Neural cell (in vitro differentiated cells): ENCODE results near the gene QSOX2. TPM values are rescaled to one million over a fixed set of nuclear protein-coding genes. Genes with fewer than 3 reads are reported as not detected.

ENCODE experiments used
- H2AFZ ChIP-seq: fragments of 200-600, 300-800 bp; sonication (generic), shearing (Covaris generic); 2 replicates; pipeline ENCODE4 v1.6.0; 2014; ENCODE audit warnings: low read depth, mild to moderate bottlenecking, antibody characterized with exemption, low read length, moderate library complexity
- H3F3A ChIP-seq: fragments of 200-600 bp; shearing (Covaris generic); 2 replicates; pipeline ENCODE4 v1.6.1; 2016; ENCODE audit warnings: mild to moderate bottlenecking, moderate library complexity, mixed read lengths, antibody characterized with exemption, low read length; ENCODE audit not compliant: insufficient read depth, poor library complexity, severe bottlenecking
- H3K27ac ChIP-seq: fragments of 200-600, 300-800 bp; sonication (generic), shearing (Covaris generic); 2 replicates; pipeline ENCODE4 v1.5.1; 2014; ENCODE audit warnings: mild to moderate bottlenecking, low read length, moderate library complexity
- H3K27me3 ChIP-seq: fragments of 300-800, 200-600 bp; sonication (generic), shearing (Covaris generic); 2 replicates; pipeline ENCODE4 v1.6.0; 2014; ENCODE audit warnings: mild to moderate bottlenecking, low read depth, low read length, moderate library complexity; ENCODE audit not compliant: insufficient read depth
- H3K36me3 ChIP-seq: fragments of 300-800, 200-600 bp; sonication (generic), shearing (Covaris generic); 2 replicates; pipeline ENCODE4 v1.5.1; 2014; ENCODE audit warnings: mild to moderate bottlenecking, antibody characterized with exemption, low read length, moderate library complexity; ENCODE audit not compliant: insufficient read depth
- H3K4me2 ChIP-seq: fragments of 300-800, 200-600 bp; sonication (generic), shearing (Covaris generic); 2 replicates; pipeline ENCODE4 v1.6.0; 2014; ENCODE audit warnings: mild to moderate bottlenecking, low read length
- H3K4me3 ChIP-seq: fragments of 300-800, 200-600 bp; sonication (generic), shearing (Covaris generic); 2 replicates; pipeline ENCODE4 v1.5.1; 2014; ENCODE audit warnings: mild to moderate bottlenecking, low read length, moderate library complexity
- H3K79me2 ChIP-seq: fragments of 200-600 bp; shearing (Covaris generic); replicated peaks from 2 replicates; pipeline ENCODE4 v1.6.0; 2014; ENCODE audit warnings: mild to moderate bottlenecking, low read length, moderate library complexity; ENCODE audit not compliant: insufficient read depth
- H3K9ac ChIP-seq: fragments of 300-800, 200-600 bp; sonication (generic), shearing (Covaris generic); 2 replicates; pipeline ENCODE4 v1.6.1; 2016; ENCODE audit warnings: mild to moderate bottlenecking, low read length, mixed read lengths
- H3K9me2 ChIP-seq: fragments of 200-600 bp; shearing (Covaris generic); 2 replicates; pipeline ENCODE4 v1.6.1; 2016; ENCODE audit warnings: mild to moderate bottlenecking, low read length, mixed read lengths; ENCODE audit not compliant: insufficient read depth
- H3K9me3 ChIP-seq: fragments of 200-600, 300-800 bp; sonication (generic), shearing (Covaris generic); 2 replicates; pipeline ENCODE4 v1.6.1; 2016; ENCODE audit warnings: mild to moderate bottlenecking, mixed run types, low read length, moderate library complexity, mixed read lengths
- H4K20me1 ChIP-seq: fragments of 200-600 bp; shearing (Covaris generic); 2 replicates; pipeline ENCODE4 v1.6.1; 2016; ENCODE audit warnings: mild to moderate bottlenecking, mixed run types; ENCODE audit not compliant: insufficient read depth
- EP300 ChIP-seq: fragments of 450-650 bp; conservative IDR thresholded peaks from 2 replicates; pipeline ENCODE4 v1.6.1; 2014; ENCODE audit warnings: antibody characterized with exemption, mild to moderate bottlenecking, moderate library complexity; ENCODE audit not compliant: poor library complexity, severe bottlenecking
- EZH2 ChIP-seq: fragments of 200-600, 300-800 bp; shearing (Covaris generic), sonication (generic); IDR thresholded peaks from 2 replicates; pipeline ENCODE4 v1.6.1; 2014; ENCODE audit warnings: antibody characterized with exemption, low read length, borderline replicate concordance, mild to moderate bottlenecking; ENCODE audit not compliant: insufficient read depth, poor library complexity, severe bottlenecking
- MXI1 ChIP-seq: fragments of 450-650 bp; conservative IDR thresholded peaks from 2 replicates; pipeline ENCODE4 v1.6.1; 2014; ENCODE audit warnings: antibody characterized with exemption, mild to moderate bottlenecking; ENCODE audit not compliant: poor library complexity, severe bottlenecking
- POLR2AphosphoS5 ChIP-seq: IDR thresholded peaks from 2 replicates; pipeline ENCODE4 v1.6.1; 2012
- RAD21 ChIP-seq: fragments of 450-650 bp; conservative IDR thresholded peaks from 2 replicates; pipeline ENCODE4 v1.6.1; 2014; ENCODE audit warnings: antibody characterized with exemption, mild to moderate bottlenecking, moderate library complexity
- SMC3 ChIP-seq: fragments of 450-650 bp; conservative IDR thresholded peaks from 2 replicates; pipeline ENCODE4 v1.6.1; 2014; ENCODE audit warnings: antibody characterized with exemption, mild to moderate bottlenecking, moderate library complexity; ENCODE audit not compliant: poor library complexity
- TAF1 ChIP-seq: IDR thresholded peaks from 2 replicates; pipeline ENCODE4 v1.6.1; 2012; ENCODE audit warnings: low read depth
- polyA plus RNA-seq: library from polyadenylated mRNA; depleted of rRNA; stranded (reverse); fragments of >200 nt; gene quantifications from 2 replicates; pipeline ENCODE4 v1.2.3, GENCODE V29; 2014
- TF ChIP-seq, protein P1 (sequence below): IDR thresholded peaks from 2 replicates; pipeline ENCODE4 v1.6.1; 2012; ENCODE audit warnings: borderline replicate concordance
- TF ChIP-seq, protein P2 (sequence below): fragments of 450-650 bp; IDR thresholded peaks from 2 replicates; pipeline ENCODE4 v1.5.1; 2014; ENCODE audit warnings: antibody characterized with exemption, mild to moderate bottlenecking, moderate library complexity; ENCODE audit not compliant: poor library complexity, severe bottlenecking

The QSOX2 gene
- polyA plus RNA-seq, 1 donor from 2014 or later, result 20.7 TPM

DNA sequence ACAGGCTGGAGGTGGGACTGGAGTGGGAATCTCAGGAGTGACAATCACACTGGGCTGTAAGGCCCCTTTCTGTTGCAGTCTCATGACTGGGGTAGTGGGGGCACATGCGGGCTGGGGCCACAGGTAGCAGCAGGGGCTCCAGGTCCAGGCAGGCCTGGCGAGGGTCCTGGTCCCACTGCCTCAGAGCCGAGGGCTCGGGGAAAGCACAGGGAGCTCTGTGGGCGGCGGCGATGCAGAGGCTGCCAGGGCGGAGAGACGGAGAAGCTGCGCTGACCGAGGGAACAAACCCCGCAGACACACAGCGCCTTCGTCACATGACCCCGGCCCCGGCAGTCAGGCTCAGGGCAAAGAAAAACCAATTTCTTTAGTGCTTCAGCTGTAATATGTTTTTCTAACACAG, 35.3 kb downstream of the QSOX2 start:
- Histone ChIP-seq H3K27me3 (peaks cover 12% of the 10 kb centered on the region), H3K4me2 (no peak overlapping the region), H3K27ac (no peak overlapping the region), H3K36me3 (peaks cover 6% of the 10 kb centered on the region), H3K9ac (no peak overlapping the region), H3K9me2 (no peaks in the 10 kb centered on the region), H3F3A (no peaks in the 10 kb centered on the region), H3K79me2 (no peaks in the 10 kb centered on the region), H3K4me3 (no peak overlapping the region), H2AFZ (no peak overlapping the region), H4K20me1 (no peaks in the 10 kb centered on the region), H3K9me3 (no peaks in the 10 kb centered on the region)
- TF ChIP-seq, protein P1, sequence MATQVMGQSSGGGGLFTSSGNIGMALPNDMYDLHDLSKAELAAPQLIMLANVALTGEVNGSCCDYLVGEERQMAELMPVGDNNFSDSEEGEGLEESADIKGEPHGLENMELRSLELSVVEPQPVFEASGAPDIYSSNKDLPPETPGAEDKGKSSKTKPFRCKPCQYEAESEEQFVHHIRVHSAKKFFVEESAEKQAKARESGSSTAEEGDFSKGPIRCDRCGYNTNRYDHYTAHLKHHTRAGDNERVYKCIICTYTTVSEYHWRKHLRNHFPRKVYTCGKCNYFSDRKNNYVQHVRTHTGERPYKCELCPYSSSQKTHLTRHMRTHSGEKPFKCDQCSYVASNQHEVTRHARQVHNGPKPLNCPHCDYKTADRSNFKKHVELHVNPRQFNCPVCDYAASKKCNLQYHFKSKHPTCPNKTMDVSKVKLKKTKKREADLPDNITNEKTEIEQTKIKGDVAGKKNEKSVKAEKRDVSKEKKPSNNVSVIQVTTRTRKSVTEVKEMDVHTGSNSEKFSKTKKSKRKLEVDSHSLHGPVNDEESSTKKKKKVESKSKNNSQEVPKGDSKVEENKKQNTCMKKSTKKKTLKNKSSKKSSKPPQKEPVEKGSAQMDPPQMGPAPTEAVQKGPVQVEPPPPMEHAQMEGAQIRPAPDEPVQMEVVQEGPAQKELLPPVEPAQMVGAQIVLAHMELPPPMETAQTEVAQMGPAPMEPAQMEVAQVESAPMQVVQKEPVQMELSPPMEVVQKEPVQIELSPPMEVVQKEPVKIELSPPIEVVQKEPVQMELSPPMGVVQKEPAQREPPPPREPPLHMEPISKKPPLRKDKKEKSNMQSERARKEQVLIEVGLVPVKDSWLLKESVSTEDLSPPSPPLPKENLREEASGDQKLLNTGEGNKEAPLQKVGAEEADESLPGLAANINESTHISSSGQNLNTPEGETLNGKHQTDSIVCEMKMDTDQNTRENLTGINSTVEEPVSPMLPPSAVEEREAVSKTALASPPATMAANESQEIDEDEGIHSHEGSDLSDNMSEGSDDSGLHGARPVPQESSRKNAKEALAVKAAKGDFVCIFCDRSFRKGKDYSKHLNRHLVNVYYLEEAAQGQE, result no peak
- no peak for TF ChIP-seq RAD21
- TF ChIP-seq SMC3, result no peak
- no peak for TF ChIP-seq EP300
- TF ChIP-seq TAF1, result no peak
- no peak for TF ChIP-seq MXI1
- no peak for TF ChIP-seq EZH2
- TF ChIP-seq, protein P2, sequence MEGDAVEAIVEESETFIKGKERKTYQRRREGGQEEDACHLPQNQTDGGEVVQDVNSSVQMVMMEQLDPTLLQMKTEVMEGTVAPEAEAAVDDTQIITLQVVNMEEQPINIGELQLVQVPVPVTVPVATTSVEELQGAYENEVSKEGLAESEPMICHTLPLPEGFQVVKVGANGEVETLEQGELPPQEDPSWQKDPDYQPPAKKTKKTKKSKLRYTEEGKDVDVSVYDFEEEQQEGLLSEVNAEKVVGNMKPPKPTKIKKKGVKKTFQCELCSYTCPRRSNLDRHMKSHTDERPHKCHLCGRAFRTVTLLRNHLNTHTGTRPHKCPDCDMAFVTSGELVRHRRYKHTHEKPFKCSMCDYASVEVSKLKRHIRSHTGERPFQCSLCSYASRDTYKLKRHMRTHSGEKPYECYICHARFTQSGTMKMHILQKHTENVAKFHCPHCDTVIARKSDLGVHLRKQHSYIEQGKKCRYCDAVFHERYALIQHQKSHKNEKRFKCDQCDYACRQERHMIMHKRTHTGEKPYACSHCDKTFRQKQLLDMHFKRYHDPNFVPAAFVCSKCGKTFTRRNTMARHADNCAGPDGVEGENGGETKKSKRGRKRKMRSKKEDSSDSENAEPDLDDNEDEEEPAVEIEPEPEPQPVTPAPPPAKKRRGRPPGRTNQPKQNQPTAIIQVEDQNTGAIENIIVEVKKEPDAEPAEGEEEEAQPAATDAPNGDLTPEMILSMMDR, result no peak
- no peak for TF ChIP-seq POLR2AphosphoS5

DNA sequence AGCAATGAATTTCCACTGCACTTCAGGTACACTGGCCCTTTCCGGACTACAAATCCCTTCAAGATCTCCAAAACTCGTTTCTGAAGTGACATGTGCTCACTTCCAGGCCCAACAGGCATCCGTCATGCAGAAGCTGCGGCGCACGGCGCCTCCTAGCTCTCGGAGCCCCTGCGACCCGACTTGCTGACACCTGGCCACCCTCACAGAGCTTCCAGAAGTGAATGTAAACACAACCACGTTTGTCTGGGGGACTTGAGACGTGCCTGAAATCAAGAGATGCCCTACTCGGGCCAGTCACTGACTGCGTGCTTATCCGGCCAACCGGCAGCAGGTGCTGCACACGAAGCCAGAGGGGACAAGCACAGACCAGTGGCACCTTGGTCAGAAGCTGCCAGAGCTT, 35.8 kb downstream of the QSOX2 start:
- H2AFZ ChIP-seq, result no peak overlapping the region
- no peak overlapping the region for H3K27ac ChIP-seq
- no peak overlapping the region for H3K4me2 ChIP-seq
- H4K20me1 ChIP-seq, result no peaks in the 10 kb centered on the region
- no peaks in the 10 kb centered on the region for H3K79me2 ChIP-seq
- no peaks in the 10 kb centered on the region for H3F3A ChIP-seq
- no peak overlapping the region for H3K9ac ChIP-seq
- no peaks in the 10 kb centered on the region for H3K9me2 ChIP-seq
- no peaks in the 10 kb centered on the region for H3K9me3 ChIP-seq
- no peak overlapping the region for H3K4me3 ChIP-seq
- peaks cover 6% of the 10 kb centered on the region for H3K36me3 ChIP-seq
- TF ChIP-seq TAF1 (no peak), MXI1 (no peak), POLR2AphosphoS5 (no peak), RAD21 (no peak), EP300 (no peak), EZH2 (no peak), SMC3 (no peak)
- TF ChIP-seq, protein P2, result no peak
- TF ChIP-seq, protein P1, result no peak
- peaks cover 16% of the 10 kb centered on the region for H3K27me3 ChIP-seq
